ENCODE measurements around the gene ZBTB3.

- TF ChIP-seq CTCF (IDR thresholded peaks at IDR 0.05; ENCODE audit: poor library complexity) (no peak), EZH2 (IDR thresholded peaks at IDR 0.05; ENCODE audit: borderline replicate concordance) (no peak), EZH2phosphoT487 (IDR thresholded peaks at IDR 0.05; ENCODE audit: low read depth, severe bottlenecking, unreplicated experiment) (no peak)
Observed at GRCh38 chr11:62771144-62772021, 17.4 kb upstream of the ZBTB3 start, which contains the start of gene TAF6L.

All from hepatocyte (in vitro differentiated cells).